ENCODE data around the gene GPR161.

DNA sequence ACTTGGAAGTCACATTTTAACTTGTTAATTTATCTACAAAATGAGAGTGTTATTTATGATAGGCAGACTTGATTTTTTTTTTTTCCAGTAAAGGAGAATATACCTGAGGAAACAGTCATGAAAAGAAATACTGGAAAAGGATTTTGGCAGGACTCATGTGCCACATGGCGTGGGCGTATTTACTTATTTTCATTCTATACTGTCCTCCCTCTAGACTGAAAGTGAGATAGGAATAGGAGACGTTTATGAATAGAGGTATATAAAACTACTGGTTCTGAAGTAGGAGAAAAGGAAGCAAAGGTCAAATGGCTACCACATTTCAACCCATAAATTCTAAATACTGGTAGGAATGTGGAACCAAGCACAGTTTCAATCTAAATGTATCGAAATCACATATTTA, 105.1 kb downstream of the GPR161 start:
- TF ChIP-seq, protein P1, sequence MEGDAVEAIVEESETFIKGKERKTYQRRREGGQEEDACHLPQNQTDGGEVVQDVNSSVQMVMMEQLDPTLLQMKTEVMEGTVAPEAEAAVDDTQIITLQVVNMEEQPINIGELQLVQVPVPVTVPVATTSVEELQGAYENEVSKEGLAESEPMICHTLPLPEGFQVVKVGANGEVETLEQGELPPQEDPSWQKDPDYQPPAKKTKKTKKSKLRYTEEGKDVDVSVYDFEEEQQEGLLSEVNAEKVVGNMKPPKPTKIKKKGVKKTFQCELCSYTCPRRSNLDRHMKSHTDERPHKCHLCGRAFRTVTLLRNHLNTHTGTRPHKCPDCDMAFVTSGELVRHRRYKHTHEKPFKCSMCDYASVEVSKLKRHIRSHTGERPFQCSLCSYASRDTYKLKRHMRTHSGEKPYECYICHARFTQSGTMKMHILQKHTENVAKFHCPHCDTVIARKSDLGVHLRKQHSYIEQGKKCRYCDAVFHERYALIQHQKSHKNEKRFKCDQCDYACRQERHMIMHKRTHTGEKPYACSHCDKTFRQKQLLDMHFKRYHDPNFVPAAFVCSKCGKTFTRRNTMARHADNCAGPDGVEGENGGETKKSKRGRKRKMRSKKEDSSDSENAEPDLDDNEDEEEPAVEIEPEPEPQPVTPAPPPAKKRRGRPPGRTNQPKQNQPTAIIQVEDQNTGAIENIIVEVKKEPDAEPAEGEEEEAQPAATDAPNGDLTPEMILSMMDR (conservative IDR thresholded peaks at IDR 0.05), result no peak
- no peak for TF ChIP-seq ZFX (IDR thresholded peaks at IDR 0.05)
